GM19467 (cell line): Measurements from ENCODE around the gene ZNF423.

Experiments used
- ATAC-seq: cut with Tn5 transposase; IDR thresholded peaks from one replicate; pipeline ENCODE4 v1.9.1; 2021; ENCODE audit warnings: mild to moderate bottlenecking, moderate library complexity; ENCODE audit not compliant: unreplicated experiment

The ZNF423 gene

DNA sequence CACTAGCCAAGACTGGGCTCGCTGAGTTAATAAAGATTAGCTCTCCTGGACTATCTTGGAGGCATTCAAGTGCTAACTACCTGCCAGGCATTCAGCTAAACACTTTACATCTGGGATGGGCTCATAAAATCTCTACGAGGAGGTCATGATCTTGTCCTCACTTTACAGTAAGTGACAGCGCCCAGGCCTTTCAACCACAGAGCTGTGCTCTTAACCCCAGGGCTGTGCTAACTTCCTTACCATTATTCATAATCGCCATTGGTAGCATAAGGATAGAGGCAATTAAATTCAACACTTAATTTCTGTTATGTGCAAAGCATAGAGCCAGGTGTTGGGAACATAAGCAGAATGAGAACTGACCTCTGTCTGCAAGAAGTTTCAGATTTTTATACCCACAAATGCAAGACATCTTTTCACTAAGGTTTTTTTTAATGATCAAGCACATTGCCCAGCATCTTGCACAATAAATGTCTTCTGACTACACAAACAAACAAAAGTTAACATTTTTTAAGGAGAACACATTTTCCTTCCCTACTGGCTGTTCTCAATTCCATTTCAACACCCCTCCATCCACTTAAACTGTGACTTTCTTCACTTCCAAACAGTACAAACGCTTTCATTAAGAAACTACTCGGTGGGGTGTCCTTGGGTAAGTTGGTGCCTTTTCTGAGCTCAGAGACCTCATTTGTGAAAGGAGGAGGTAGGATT lies 310.0 kb downstream of the ZNF423 start:
- ATAC-seq, result no peak

DNA sequence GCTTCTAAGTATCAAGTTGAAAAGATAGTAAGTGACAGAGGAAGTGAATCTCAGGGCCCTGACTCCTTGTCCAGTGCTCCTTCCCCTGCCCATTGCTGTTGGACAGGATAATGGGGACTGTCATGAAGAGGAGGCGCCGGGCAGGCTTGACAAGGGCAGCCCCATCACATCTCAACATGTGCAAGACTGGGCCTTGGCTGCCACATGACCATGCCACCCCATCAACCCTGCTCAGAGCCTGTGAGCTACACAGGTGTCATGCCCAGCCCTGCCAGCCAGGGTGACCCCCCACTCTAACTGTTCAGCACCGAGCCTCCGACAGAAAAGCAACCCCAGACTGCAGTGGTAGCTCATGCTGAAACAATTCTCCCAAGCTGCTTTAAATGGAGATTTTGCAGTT lies 310.7 kb downstream of the ZNF423 start:
- no peak for ATAC-seq

DNA sequence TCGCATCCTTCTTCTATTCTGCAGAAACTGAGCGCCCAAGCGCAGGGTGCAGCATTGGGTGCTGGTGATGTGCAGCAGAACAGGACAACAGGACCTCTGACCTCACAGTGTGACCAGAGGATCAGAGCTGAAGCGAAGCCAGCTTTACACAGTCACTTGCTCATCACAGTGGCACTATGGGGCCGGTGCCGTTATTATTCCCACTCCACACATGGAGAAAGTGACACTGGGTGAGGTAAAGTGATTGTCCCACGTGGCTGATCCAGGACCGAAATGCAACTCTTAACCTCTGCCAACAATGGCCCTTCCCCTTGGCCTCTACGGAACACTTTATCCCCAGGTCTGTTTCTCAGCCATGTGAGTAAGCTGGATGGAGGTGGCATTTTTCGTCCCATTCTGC lies 311.1 kb downstream of the ZNF423 start:
- ATAC-seq, result no peak

DNA sequence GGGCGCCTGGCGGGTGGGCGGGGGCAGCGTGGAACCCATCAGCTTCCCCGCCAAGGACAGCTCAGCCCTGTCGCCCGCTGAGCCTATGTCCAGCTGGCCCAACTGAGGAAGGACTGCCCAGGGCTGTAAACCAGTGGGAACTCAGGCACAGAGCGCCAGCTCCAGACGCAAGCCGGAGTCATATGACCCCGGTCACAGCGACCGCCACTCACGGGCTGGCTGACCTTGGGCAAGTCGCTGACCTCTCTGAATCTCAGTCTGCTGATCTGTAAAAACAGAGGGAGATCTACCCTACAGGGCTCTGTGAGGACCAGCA lies 312.3 kb downstream of the ZNF423 start:
- ATAC-seq, result no peak

DNA sequence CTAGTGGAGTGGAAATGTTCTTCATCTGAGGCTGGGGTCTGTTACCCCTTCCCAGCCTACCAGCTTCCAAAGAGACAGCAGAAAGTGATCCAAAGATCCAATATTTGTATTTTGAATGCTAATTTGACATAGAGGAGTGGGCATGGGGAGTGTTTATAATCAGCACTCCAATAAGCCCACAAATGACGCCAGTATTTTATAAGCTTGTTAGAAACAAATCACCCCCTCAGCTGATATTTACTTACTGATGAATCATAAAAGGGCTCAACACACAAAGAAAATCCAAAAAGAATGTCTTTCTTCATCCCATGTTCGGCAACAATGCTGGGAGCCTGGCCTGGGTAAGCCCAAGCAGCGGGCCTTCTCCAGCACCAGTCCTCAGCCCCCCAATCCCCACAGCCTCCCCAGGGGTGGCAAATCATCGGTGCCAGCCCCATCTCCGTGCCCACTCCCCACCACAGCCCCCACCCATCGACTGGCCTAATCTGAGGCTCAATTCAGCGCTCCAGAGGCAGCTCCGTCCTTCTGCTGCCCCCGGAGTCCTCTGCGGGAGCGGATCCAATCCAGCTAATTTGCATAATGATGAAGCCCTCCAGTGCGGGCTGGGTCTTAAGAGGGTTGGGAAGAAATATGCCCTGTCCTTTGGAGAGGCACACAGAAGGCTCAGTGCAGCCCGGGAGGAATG lies 312.8 kb downstream of the ZNF423 start:
- no peak for ATAC-seq

DNA sequence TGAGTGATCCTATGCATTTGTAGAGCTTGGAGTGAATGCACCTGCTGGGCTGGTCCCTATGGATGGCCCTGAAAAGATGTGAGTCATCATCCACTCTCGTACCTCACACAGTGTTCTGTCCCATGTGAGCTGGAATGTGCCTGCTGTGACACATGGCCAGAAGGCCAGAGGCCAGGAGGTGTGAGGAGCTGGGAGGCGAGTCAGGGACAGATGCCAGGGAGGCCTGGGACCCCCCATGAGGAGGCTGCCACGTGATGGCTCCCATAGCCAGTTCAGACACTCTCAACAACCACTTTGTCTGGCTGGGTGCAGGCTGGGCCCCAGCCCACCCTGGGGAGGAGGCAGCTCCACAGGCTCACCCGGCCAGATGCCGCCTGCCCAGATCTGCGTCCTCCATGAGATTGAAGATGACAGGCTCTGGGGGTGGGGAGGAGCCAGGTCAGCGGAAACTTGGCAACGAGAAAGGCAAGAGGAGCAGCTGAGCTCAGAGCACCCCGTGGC lies 313.5 kb downstream of the ZNF423 start:
- no peak for ATAC-seq

DNA sequence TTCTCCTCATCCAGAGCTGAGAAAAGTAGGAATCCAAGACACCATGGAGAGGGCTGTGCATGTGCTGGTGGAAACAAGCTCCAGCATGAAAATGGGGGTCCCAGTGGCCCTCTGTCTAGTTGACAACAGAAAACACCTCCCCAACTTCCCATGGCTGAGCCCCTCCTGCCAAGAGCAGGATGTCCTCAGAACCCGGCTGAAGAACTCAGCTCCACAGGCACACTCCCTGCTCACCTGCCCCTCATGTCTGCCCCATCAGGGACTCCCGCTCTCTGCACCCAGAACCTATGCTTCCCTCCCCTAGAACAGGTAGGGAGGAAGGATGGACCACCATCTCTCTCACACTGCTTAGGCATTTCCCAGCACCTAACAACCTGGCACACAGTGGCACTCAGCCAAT lies 315.1 kb downstream of the ZNF423 start:
- ATAC-seq, result no peak

DNA sequence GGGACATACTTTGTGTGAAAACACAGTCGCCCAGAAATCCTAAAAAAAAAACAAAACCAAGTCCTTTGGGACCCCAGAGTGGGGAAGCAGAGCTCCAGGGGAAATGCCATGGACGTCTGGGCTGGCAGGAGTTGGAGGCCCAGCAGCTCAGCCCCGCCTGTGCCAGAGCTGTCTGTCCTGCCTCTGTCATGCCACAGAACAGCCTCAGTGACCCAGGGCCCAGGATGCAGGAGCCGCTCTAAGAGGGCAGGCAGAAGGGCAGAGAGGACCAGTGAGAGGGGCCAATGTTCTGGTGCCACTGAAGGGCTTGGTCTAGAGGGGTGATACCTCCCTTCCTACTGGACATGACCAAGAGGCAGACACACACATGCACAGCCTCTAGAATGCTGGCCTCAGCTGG lies 316.2 kb downstream of the ZNF423 start:
- ATAC-seq, result no peak

DNA sequence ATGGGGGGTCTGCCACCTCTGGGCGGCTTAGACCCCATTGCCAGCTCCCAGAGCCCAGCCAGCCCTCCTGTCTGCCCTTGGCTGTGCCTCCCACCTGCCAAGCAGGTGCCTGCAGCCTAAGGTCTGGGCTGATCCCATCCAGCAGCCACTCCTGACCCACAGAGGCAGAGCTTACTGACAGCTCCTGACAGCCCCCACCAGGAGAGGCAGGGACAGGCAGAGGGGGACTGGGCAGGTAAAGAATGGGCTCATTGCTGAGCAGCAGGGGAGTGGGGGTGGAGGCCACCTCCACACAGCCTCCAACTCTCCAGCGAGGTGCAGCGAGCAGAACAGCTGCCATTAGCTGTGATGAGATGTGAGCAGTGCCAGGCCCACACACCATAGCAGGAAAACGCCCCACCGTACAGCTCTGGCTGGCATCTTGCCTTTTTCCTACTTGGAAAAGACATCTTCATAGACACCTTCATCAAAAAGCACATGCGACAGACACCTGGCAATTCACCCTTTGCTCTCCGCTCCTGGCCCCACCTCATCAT lies 317.9 kb downstream of the ZNF423 start:
- no peak for ATAC-seq

DNA sequence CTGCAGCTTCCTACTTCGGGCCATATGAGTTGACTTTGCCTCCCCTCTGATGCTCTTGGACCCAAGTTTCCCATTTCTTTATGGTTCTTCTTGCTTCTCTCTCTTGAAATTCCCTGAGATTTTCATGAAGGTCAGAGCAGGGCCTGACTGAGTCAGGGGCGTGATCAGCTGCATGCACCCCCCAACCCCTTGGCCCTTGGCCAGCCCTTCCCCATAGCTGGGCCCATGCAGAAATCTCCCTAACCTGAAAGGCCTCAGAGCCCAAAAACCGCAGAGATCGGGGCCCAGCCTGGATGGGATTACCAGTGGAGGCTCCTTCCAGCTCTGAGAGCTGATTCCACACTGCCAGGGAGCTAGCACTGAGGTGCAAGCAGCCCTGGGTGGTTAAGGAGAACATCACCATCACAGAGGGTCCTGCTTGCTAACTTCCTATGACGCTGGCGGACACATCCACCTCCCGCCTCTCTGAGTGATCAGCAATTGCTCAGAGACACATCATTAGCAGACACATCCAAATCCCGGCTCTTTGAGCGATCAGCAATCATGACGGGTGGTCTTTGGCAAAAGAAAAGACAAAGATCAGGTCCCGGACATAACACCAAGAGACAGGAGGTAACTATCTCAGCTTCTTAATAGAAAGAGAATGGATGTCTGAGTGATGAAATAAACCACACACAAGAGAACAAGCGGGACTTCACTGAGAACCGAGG lies 320.9 kb downstream of the ZNF423 start:
- no peak for ATAC-seq

DNA sequence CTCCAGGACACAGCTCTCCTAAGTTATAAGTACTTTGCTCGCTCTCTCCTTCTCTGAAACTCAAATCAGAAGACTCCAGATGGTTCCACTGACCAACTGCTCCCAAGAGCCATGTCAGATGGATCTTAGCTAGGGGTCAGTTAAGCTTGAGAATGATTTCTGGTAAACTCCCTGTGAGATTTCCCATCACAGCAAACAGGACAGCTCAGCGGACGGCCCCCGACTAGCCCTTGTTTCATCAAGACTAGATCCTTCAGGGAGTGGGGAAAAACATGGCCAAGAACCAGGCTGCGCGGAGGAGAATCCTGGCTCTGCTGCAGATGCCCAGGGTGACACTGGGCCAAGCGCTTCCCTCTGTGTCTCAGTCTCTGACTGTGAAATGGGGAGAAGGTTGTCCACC lies 322.5 kb downstream of the ZNF423 start:
- no peak for ATAC-seq

DNA sequence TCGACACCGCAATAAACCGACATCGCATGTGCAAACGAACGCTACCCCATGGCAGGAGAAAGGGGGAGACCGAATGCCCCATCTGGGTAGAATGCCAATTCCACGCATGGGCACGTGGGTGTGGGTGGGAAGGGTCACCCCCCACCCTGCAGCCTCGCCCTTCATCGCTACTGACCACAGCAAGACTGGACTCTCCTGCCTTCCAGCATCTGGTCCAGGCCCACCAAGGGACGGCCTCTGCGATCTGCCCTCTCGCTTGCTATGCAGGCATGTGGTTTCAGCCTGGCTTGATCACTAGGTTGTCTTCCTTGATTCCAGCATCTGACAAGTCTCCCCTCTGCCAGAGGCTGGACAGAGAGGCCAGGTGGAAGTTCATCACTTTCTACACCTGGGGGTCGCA lies 323.0 kb downstream of the ZNF423 start:
- no peak for ATAC-seq

DNA sequence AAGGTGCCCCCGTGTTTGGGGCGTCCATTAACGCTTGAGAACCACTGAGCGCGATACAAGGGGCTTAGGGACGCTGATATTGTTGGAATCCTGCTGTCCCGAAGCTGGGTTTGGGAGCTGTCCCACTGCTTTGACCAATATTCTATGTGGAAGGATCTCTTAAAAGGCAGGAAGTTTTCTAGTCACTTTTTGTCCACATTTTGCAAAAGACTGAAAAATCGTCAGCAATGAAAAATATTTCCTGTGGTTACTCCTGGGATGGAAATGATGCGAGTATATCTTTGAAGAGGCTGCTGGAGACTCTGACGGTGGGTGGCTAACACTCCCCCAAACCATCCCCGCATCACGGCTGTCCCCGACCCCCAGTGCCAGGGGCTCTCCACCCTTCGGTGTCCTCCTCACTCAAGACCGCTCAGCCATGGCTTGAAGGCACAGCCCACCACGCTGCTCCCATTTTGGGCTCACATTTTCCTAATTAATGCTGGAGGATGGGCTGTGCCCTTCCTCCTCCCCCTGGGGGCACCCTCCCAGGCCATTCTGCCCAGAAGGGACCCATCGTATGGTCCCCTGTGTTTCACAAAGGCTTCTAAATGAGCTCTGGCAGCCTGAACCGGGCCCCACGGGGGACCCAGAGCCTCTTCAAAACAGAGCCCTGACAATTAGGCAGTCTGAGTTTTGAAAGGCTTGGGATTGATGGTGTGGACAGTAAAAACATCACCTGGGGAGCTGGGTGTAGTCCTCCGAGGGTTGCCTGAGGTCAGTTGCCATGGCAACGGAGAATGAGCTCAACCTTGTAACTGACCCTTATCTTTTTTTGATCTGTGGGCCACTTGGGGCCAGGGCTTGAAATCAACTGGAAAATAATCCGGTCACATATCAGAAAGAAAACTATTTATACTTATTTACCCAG lies 323.7 kb downstream of the ZNF423 start:
- ATAC-seq, result no peak

DNA sequence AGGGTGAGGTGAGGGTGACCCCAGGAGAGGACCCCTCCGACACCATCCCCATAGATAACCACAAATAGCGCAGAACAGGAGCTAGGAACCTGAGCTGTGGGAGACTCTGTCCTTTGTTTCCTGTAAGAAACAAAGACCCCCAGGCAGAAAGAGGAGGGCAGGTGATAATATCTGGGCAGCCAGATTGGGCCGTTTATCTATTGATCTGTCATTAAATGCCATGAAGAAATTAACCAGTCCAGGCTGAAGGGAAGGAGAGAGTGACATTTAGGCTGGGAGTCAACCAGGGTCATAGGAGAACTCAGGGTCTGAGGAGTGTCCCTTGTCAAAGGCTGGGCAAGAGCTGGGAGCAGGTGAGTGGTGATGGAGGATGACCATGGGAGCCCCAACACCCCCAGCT lies 324.5 kb downstream of the ZNF423 start:
- no peak for ATAC-seq

DNA sequence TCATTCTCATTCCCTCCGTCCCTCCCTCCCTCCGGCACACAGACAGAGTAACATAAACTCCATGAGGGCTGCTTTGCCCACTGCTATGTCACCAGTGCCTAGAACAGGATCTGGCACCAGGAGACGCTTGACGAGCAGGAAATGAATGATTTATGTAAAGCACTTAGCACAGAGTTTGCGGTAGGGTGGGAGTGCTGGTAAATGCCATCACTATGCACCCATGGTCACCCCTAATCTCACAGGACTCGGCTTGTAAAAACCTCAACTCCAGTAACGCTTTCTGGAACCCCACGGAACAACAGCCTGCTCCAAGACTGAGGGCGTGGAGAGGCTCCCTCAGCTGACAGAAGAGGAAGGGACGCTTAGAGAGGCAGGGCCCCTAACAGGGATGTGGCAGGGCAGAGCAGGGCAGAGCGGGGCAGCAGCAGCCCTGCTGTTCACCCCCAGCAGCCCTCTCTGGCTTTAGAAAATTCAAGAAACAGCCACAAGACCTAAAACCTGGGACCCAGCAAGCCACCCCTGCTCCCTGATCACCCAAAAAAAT lies 325.4 kb downstream of the ZNF423 start:
- no peak for ATAC-seq

DNA sequence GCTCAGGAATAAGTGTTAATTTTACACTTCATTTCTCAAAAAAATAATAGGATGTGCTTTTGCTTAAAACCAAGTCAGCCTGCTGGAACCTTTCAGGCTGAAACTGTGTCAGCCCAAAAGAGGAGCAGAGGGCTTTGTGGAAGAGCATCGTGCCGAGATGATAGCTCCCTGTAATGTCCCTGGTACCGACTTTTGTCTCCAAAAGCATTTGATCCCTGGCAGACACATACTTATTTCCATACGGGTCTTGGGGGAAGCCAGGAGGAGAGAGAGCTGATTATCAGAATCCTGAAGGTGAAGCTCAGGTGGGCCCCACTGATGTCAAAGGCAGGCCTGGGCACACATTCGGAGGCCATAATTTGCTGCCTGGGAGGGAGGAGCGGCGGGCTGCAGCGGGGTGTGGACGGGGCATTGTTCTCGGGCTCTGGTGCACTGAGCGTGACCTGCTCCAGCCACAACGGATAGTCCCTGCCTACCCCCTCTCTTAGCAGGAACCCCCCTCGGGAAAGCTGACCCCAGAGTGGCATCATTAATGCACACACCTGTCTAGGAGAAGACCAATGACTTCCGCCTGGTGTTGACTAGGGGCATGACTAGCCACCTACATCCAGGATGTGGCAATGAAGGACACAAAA lies 326.4 kb downstream of the ZNF423 start:
- no peak for ATAC-seq

DNA sequence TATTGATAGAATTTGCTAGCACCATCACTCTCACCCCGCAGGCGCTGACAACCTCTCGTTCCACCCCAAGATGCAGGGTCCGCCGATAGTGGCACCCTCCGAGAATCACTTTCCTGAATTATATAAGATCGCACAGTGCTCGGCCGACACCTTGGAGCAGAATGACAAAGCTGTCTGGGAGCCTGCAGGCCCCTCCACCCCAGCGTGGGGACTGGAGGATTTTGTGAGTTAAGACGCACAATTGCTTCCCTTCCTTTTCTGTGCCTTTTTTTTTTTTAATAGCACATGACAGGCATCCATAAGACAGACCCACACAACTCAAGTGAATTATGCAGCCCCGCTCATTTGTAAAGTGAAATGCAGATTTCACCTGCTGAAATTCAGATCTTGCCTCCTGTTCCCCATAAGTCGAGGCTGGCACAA lies 327.0 kb downstream of the ZNF423 start:
- ATAC-seq, result no peak

DNA sequence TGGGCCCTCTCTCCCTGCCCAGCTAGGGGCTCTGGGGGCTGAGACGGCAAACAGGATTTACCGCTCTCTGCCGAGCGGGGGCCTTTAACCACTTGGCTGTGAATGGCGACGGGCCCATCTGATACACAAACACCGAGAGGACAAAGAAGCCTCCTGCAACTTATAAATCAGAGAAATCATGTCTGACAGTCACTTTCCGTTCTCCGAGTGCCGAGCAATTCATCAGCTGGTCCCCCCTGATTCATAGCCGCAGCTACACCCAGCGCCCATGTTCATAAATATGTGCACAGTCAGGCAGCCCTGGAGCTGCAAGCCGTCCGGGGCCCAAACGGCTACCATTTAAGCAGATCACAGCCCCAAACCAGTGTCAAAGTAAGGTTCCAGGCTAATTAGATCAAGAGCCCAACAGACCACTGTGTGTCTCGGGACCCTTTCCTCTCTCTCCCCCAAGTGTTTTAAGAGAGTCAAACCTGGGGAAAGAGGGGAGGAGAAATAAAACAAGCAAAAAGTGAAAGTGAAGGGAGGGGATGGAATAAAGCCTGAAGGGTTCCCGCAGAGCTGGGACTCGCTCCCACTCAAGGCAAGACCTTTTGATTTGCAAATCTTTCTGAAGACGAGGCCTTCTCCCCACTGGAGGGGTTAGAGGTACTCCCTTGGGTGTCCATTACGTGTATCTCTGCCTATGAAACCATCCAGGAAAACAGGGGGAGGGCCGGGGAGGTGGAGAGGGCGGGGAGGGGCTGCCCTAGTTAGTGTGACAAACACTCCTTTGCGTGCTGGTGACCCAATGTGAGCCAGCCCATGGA lies 327.6 kb downstream of the ZNF423 start:
- no peak for ATAC-seq

DNA sequence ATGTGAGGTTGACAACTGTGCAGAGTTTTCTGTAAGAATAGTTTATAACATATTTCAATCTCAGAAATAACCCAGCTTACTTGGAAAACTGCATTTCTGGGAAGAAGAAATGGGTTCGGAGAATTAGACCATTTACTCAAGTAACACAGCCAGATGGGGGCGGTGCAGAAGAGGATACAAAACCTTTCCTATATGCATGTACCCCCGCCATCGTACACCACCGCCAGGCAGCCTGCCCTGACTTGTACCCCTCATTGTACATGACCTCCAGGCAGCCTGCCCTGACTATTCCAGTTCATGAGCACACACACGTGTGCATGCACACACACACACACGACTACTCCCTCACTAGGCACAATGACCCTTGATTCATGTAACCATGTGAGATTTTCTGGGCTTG lies 328.3 kb downstream of the ZNF423 start:
- ATAC-seq, result no peak
